ENCODE measurements around the gene USP24. TPM values are rescaled to one million over a fixed set of nuclear protein-coding genes. Genes with fewer than 3 reads are reported as not detected.

USP24 gene
- polyA plus RNA-seq, 1 donor (not counting 4 experiments of a cell fraction or from before 2014, with no cell fraction given): 22.5 TPM

DNA sequence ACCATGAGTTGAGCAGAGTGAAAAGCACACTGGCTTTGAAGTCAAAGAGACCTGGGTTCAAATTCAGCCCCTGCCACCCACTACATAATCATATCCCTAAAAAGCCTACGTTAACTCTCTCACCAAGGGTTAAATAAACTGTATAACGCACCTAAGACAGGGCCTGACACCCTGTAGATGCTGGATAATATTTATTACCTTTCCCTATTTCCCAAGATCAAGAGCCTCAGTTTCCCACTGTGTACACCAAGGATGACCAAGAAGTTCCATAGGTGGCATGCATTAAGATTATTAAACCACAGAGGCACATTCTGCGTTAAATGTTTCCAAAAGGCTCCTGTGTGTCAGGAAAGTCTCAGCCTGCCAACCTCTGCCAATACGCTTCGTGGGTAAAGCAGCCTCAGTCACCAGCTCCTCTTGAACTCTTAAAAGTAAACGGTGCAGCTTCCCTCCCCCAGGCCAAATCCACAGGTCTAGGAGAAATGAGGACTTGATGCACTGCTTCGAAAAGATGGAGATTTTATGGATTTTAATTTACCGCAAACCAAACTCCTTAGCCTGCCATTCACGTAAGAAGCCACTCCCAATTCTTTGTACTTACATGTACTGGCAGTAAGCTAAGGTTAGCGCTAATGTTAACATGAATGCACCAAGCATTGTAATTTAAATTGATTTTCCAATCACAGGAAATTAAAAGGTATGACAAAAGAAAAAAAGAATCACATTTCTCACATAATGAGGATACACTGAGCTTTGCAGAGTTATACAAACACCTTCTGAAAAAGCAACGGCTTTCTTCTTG lies 2.6 kb downstream of the USP24 start:
- FAIRE-seq (no peak), DNase-seq (ENCODE audit: low read depth, low spot score) (no peak)
- H2AFZ ChIP-seq (ENCODE audit: control insufficient read depth, low read length): no peak overlapping the region
- H3K4me3 ChIP-seq (ENCODE audit: control insufficient read depth in 2 of 3, extremely low read depth in 1 of 3, insufficient read depth in 2 of 3, low read depth in 1 of 3, low read length in 3 of 3): peak overlapping the region; percentile 14 to 79 (median 71)
- H4K20me1 ChIP-seq (ENCODE audit: control insufficient read depth, extremely low read depth, insufficient read depth, low read length): peaks cover 6% of the 10 kb centered on the region
- H3K4me1 ChIP-seq (ENCODE audit: control insufficient read depth, extremely low read depth, insufficient read depth, low read length): peaks cover 32% of the 10 kb centered on the region
- peaks cover 82% of the 10 kb centered on the region for H3K79me2 ChIP-seq (ENCODE audit: control insufficient read depth, insufficient read depth, low read length)
- peaks cover 6% of the 10 kb centered on the region for H3K9me1 ChIP-seq (ENCODE audit: control insufficient read depth, extremely low read depth, insufficient read depth, low read length)
- dilution Hi-C loops (cut with MboI; ENCODE audit: extremely low pct_ligation_motif_present, low sequenced_read_pairs): no loop called here
- peak overlapping the region; percentile 88 for H3K27ac ChIP-seq (ENCODE audit: control insufficient read depth, insufficient read depth, low read length)
- peak overlapping the region; percentile 99 for H3K4me2 ChIP-seq (ENCODE audit: control insufficient read depth, extremely low read depth, insufficient read depth, low read depth, low read length)
- no peaks in the 10 kb centered on the region for H3K9me3 ChIP-seq (ENCODE audit: control insufficient read depth, low read depth, low read length)
- H3K27me3 ChIP-seq (ENCODE audit: control insufficient read depth, extremely low read depth, insufficient read depth, low read length): no peaks in the 10 kb centered on the region
- no peaks in the 10 kb centered on the region for H3K36me3 ChIP-seq (ENCODE audit: control insufficient read depth in 2 of 2, extremely low read depth in 1 of 2, insufficient read depth in 2 of 2, low read length in 2 of 2)
- TF ChIP-seq EZH2 (IDR thresholded peaks at IDR 0.05; ENCODE audit: low read length): no peak
- TF ChIP-seq, protein P1, sequence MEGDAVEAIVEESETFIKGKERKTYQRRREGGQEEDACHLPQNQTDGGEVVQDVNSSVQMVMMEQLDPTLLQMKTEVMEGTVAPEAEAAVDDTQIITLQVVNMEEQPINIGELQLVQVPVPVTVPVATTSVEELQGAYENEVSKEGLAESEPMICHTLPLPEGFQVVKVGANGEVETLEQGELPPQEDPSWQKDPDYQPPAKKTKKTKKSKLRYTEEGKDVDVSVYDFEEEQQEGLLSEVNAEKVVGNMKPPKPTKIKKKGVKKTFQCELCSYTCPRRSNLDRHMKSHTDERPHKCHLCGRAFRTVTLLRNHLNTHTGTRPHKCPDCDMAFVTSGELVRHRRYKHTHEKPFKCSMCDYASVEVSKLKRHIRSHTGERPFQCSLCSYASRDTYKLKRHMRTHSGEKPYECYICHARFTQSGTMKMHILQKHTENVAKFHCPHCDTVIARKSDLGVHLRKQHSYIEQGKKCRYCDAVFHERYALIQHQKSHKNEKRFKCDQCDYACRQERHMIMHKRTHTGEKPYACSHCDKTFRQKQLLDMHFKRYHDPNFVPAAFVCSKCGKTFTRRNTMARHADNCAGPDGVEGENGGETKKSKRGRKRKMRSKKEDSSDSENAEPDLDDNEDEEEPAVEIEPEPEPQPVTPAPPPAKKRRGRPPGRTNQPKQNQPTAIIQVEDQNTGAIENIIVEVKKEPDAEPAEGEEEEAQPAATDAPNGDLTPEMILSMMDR (optimal IDR thresholded peaks at IDR 0.05 in 1 of 3, IDR thresholded peaks at IDR 0.05 in 1 of 3, conservative IDR thresholded peaks at IDR 0.05 in 1 of 3; ENCODE audit: extremely low read depth in 1 of 3, insufficient read depth in 2 of 3, low read length in 3 of 3): no peak
- H3K9ac ChIP-seq (ENCODE audit: control insufficient read depth, extremely low read depth, insufficient read depth, low read length): peak overlapping the region; percentile 93

DNA sequence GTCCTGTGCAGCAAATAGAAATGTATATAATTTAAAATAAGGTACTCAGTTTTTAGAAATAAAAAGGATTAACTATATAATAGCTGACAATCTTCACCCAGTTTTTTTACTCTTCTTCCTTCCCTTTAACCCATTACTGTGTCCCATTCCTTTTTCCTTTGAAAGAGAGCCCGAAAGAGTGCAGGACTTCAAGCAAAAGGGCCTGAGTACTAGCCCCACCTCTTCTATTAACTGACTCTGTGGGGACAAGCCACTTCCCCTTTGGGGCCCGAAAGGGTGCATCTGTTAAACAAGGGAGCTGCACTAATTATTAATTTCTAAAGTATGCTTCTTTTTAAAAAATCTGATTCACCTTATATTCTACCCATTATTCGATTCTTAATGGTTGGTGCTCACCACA lies 3.3 kb downstream of the USP24 start:
- H3K4me2 ChIP-seq (ENCODE audit: control insufficient read depth, extremely low read depth, insufficient read depth, low read depth, low read length): peak overlapping the region; percentile 99
- FAIRE-seq: no peak
- TF ChIP-seq EZH2 (IDR thresholded peaks at IDR 0.05; ENCODE audit: low read length): no peak
- TF ChIP-seq, protein P1 (optimal IDR thresholded peaks at IDR 0.05 in 1 of 3, IDR thresholded peaks at IDR 0.05 in 1 of 3, conservative IDR thresholded peaks at IDR 0.05 in 1 of 3; ENCODE audit: extremely low read depth in 1 of 3, insufficient read depth in 2 of 3, low read length in 3 of 3): no peak

More for the DNA sequence above, 3.3 kb downstream of the USP24 start:
- H3K4me1 ChIP-seq (ENCODE audit: control insufficient read depth, extremely low read depth, insufficient read depth, low read length): peaks cover 32% of the 10 kb centered on the region
- H4K20me1 ChIP-seq (ENCODE audit: control insufficient read depth, extremely low read depth, insufficient read depth, low read length): peaks cover 6% of the 10 kb centered on the region
- H3K36me3 ChIP-seq (ENCODE audit: control insufficient read depth in 2 of 2, extremely low read depth in 1 of 2, insufficient read depth in 2 of 2, low read length in 2 of 2): no peaks in the 10 kb centered on the region
- H3K79me2 ChIP-seq (ENCODE audit: control insufficient read depth, insufficient read depth, low read length): peaks cover 89% of the 10 kb centered on the region
- dilution Hi-C loops (cut with MboI; ENCODE audit: extremely low pct_ligation_motif_present, low sequenced_read_pairs): no loop called here
- no peaks in the 10 kb centered on the region for H3K27me3 ChIP-seq (ENCODE audit: control insufficient read depth, extremely low read depth, insufficient read depth, low read length)
- no peak overlapping the region for H2AFZ ChIP-seq (ENCODE audit: control insufficient read depth, low read length)
- DNase-seq (ENCODE audit: low read depth, low spot score): no peak
- H3K9ac ChIP-seq (ENCODE audit: control insufficient read depth, extremely low read depth, insufficient read depth, low read length): no peak overlapping the region
- peak overlapping the region in 2 of 3 experiments; percentile 71 to 79 for H3K4me3 ChIP-seq (ENCODE audit: control insufficient read depth in 2 of 3, extremely low read depth in 1 of 3, insufficient read depth in 2 of 3, low read depth in 1 of 3, low read length in 3 of 3)
- peak overlapping the region; percentile 88 for H3K27ac ChIP-seq (ENCODE audit: control insufficient read depth, insufficient read depth, low read length)
- no peaks in the 10 kb centered on the region for H3K9me3 ChIP-seq (ENCODE audit: control insufficient read depth, low read depth, low read length)
- peaks cover 6% of the 10 kb centered on the region for H3K9me1 ChIP-seq (ENCODE audit: control insufficient read depth, extremely low read depth, insufficient read depth, low read length)

All from keratinocyte (primary cell).